Measurements from ENCODE around the gene XAB2. TPM values are rescaled to one million over a fixed set of nuclear protein-coding genes. Genes with fewer than 3 reads are reported as not detected.

The XAB2 gene
- total RNA-seq, 1 donor from 2014 or later: 24.4 TPM

DNA sequence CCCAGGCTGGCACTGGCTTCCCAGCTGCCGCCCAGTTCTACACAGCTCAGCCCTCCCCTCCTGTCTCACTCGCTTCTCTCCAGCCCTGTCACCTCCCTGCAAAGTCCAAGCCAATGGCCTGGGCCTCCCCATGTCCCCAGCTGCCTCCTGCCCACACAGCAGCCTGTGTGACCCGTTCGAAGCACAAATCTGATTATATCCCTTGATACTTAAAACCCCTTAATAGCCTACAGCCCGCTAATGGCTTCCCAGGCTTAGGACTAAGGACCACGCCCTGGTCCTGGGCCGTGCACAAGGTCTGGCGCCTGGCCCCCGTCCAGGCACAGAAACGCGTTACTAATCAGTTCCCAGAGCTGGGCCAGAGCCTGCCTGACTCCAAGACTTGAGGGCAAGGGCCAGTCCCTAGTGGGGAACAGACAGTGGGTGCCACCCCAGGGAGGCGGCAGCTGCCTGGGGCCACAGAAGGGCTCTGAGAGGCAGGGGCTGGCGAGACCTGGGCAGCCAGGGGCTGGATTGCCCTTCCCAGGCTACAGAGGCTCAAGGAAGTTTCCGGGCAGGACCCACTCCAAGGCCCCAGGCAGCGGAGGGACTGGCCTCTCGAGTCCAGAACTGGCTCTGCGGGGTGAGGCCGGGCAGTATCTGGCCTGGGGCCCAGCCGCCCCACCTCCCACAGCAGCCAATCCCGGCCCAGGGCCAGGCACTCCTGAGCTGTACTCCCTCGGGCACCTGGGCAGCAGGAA lies 10.4 kb downstream of the XAB2 start:
- Histone ChIP-seq H3K36me3 (peaks cover 50% of the 10 kb centered on the region), H3K9me3 (replicated peaks) (no peaks in the 10 kb centered on the region), H3K4me1 (peaks cover 17% of the 10 kb centered on the region), H3K27ac (replicated peaks) (peak overlapping the region; percentile 57), H3K27me3 (ENCODE audit: low read depth) (no peaks in the 10 kb centered on the region), H3K4me3 (no peak overlapping the region)
- intact Hi-C loops (cut with micrococcal nuclease): no loop called here
- DNase-seq: no peak
- TF ChIP-seq, protein P1, sequence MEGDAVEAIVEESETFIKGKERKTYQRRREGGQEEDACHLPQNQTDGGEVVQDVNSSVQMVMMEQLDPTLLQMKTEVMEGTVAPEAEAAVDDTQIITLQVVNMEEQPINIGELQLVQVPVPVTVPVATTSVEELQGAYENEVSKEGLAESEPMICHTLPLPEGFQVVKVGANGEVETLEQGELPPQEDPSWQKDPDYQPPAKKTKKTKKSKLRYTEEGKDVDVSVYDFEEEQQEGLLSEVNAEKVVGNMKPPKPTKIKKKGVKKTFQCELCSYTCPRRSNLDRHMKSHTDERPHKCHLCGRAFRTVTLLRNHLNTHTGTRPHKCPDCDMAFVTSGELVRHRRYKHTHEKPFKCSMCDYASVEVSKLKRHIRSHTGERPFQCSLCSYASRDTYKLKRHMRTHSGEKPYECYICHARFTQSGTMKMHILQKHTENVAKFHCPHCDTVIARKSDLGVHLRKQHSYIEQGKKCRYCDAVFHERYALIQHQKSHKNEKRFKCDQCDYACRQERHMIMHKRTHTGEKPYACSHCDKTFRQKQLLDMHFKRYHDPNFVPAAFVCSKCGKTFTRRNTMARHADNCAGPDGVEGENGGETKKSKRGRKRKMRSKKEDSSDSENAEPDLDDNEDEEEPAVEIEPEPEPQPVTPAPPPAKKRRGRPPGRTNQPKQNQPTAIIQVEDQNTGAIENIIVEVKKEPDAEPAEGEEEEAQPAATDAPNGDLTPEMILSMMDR (IDR thresholded peaks at IDR 0.05; ENCODE audit: borderline replicate concordance): no peak

DNA sequence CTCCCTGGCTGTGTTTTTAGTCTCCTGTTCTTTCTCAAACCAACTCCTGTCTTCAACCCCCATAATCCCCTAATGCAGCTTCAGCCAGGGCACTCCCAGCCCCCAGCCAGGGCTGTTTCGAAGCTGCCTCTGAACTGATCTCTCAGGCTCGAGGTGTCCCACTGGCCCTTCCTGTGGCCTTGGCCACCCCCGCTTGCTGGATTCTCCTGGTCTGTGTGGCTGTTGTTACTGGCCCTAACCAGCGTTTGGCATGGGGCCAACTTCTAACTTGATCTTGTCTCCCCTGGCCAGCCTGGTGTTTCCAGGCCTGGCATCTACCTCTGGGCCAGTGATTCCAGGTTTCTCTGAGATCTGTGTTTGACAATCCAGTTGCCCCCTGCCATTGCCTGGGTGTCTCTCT lies 11.0 kb downstream of the XAB2 start:
- H3K27me3 ChIP-seq (ENCODE audit: low read depth): no peaks in the 10 kb centered on the region

DNA sequence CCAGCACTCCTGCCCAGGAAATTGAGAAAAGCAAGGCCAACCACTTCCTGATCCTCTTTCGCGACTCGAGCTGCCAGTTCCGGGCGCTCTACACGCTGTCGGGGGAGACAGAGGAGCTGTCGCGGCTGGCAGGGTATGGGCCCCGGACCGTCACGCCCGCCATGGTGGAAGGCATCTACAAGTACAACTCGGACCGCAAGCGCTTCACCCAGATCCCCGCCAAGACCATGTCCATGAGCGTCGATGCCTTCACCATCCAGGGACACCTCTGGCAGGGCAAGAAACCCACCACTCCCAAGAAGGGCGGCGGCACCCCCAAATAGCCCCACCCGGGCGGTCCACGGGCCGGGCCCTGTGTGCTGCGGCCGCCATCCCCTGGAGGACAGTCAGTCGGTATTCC lies 11.6 kb downstream of the XAB2 start:
- Histone ChIP-seq H3K36me3 (peaks cover 38% of the 10 kb centered on the region), H3K4me3 (no peak overlapping the region), H3K9me3 (replicated peaks) (no peaks in the 10 kb centered on the region), H3K4me1 (peaks cover 17% of the 10 kb centered on the region), H3K27ac (replicated peaks) (no peak overlapping the region), H3K27me3 (ENCODE audit: low read depth) (no peaks in the 10 kb centered on the region)
- TF ChIP-seq, protein P1 (IDR thresholded peaks at IDR 0.05; ENCODE audit: borderline replicate concordance): no peak
- intact Hi-C loops (cut with micrococcal nuclease): no loop called here
- no peak for DNase-seq

More for the DNA sequence above, 11.0 kb downstream of the XAB2 start:
- Histone ChIP-seq H3K4me1 (peaks cover 17% of the 10 kb centered on the region), H3K4me3 (no peak overlapping the region), H3K27ac (replicated peaks) (peak overlapping the region; percentile 57), H3K9me3 (replicated peaks) (no peaks in the 10 kb centered on the region), H3K36me3 (peaks cover 45% of the 10 kb centered on the region)
- intact Hi-C loops (cut with micrococcal nuclease): no loop called here
- no peak for DNase-seq
- TF ChIP-seq, protein P1 (IDR thresholded peaks at IDR 0.05; ENCODE audit: borderline replicate concordance): no peak

DNA sequence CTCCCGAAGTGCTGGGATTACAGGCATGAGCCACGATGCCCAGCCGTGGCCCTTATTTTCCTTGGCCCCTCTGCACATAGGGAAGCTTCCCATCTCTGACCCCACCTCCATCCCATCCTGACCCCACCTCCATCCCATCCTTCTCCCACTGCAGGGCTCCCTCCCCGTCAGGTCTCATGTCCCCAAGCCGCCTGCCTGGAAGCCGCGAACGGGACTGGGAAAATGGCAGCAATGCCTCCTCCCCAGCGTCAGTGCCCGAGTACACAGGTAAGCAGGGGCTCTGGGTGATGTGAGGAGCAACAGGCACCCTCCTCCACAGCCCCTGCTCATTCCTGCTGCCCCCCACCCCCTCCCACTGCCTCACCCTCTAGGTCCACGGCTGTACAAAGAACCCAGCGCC lies 12.2 kb downstream of the XAB2 start:
- TF ChIP-seq, protein P1 (IDR thresholded peaks at IDR 0.05; ENCODE audit: borderline replicate concordance): no peak
- H3K36me3 ChIP-seq: peaks cover 33% of the 10 kb centered on the region
- intact Hi-C loops (cut with micrococcal nuclease): no loop called here

DNA sequence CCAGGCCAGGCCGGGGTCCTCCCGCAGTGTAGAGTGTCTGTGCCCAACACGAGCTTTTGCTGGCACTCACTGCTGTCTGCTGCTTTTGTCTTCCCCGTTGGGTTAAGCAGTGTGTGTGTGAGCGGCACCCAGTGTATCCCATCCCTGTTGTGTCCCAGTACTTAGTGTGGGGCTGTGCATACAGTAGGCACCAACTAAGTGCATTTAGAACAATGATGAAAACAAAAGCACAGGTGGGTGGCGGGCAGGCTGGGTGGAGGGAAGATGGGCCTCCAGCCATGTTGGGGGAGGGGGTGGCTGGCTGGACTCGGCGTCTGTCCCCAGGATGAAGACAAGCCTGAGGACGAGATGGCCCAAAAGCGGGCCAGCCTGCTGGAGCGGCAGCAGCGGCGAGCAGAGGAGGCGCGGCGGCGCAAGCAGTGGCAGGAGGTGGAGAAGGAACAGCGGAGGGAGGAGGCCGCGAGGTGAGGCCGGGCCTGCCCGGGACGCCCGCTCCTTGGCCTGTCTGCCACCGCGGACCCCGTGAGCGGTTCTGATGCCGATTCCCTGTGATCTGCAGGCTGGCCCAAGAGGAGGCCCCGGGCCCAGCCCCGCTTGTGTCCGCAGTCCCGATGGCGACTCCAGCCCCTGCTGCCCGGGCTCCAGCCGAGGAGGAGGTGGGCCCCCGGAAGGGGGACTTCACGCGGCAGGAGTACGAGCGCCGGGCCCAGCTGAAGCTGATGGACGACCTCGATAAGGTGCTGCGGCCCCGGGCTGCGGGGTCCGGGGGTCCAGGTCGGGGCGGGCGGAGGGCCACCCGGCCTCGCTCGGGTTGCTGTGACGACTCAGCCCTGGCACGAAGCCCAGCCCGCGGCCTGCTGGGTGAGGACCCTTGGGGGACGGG lies 14.2 kb downstream of the XAB2 start:
- H3K9me3 ChIP-seq (replicated peaks): no peaks in the 10 kb centered on the region
- H3K36me3 ChIP-seq: peaks cover 12% of the 10 kb centered on the region
- H3K4me1 ChIP-seq: peaks cover 17% of the 10 kb centered on the region
- H3K27me3 ChIP-seq (ENCODE audit: low read depth): no peaks in the 10 kb centered on the region
- intact Hi-C loops (cut with micrococcal nuclease): no loop called here
- H3K27ac ChIP-seq (replicated peaks): no peak overlapping the region
- DNase-seq: no peak
- H3K4me3 ChIP-seq: no peak overlapping the region
- TF ChIP-seq, protein P1 (IDR thresholded peaks at IDR 0.05; ENCODE audit: borderline replicate concordance): no peak

More for the DNA sequence above, 12.2 kb downstream of the XAB2 start:
- peaks cover 17% of the 10 kb centered on the region for H3K4me1 ChIP-seq
- H3K27ac ChIP-seq (replicated peaks): no peak overlapping the region
- H3K4me3 ChIP-seq: no peak overlapping the region
- H3K9me3 ChIP-seq (replicated peaks): no peaks in the 10 kb centered on the region
- no peak for DNase-seq
- no peaks in the 10 kb centered on the region for H3K27me3 ChIP-seq (ENCODE audit: low read depth)
